ENCODE measurements around the gene CROCC. TPM values are rescaled to one million over a fixed set of nuclear protein-coding genes. Genes with fewer than 3 reads are reported as not detected.
"Not testable (repeated sequence)": the region's sequence is repeated elsewhere in the genome, so short reads cannot be mapped to it uniquely, and the experiment has no call there.

CROCC gene
- total RNA-seq, 1 donor from 2014 or later, result 8.9 TPM

DNA sequence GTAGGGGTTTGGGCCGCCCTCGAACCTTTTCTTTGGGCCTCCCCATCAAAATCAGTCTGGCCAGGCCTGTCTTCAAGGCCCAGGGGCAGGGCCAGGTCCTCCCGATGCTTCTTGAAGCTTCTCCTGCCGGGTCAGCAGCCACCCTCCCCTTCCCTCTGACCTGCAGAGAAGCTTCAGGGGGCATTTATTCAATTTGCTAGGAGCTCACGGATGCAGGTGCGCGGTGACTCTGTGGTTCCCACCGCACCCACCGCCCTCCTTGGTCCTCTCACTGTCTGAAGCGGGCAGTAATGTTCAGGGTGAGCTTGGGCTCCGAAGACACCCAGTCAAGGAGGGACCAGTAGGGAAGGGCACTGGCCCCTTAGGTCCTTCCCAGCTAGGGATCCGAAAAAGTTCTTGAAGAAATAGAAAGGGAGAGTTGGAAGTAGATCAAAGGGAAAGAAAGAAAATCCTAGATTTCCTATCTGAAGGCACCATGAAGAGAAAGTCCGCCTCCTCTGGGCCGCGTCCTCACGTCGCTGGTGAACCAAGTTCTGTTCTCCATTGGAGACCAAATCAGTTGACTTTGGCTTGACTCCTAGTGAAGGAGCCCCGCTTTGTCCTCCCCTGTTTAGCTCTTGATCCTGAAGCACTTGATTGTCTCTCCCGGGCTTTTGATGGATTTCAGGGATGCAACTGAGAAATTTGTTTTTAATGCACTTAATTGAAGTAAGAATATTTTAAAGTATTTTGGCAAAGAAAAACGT, 34.7 kb upstream of the CROCC start:
- TF ChIP-seq, protein P1, sequence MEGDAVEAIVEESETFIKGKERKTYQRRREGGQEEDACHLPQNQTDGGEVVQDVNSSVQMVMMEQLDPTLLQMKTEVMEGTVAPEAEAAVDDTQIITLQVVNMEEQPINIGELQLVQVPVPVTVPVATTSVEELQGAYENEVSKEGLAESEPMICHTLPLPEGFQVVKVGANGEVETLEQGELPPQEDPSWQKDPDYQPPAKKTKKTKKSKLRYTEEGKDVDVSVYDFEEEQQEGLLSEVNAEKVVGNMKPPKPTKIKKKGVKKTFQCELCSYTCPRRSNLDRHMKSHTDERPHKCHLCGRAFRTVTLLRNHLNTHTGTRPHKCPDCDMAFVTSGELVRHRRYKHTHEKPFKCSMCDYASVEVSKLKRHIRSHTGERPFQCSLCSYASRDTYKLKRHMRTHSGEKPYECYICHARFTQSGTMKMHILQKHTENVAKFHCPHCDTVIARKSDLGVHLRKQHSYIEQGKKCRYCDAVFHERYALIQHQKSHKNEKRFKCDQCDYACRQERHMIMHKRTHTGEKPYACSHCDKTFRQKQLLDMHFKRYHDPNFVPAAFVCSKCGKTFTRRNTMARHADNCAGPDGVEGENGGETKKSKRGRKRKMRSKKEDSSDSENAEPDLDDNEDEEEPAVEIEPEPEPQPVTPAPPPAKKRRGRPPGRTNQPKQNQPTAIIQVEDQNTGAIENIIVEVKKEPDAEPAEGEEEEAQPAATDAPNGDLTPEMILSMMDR (IDR thresholded peaks at IDR 0.05; ENCODE audit: borderline replicate concordance), result no peak
- Histone ChIP-seq H3K36me3 (no peaks in the 10 kb centered on the region), H3K27ac (replicated peaks) (no peak overlapping the region), H3K27me3 (ENCODE audit: low read depth) (no peaks in the 10 kb centered on the region), H3K4me1 (peaks cover 13% of the 10 kb centered on the region), H3K9me3 (replicated peaks) (no peaks in the 10 kb centered on the region), H3K4me3 (no peak overlapping the region)
- no peak for DNase-seq
- intact Hi-C loops (cut with micrococcal nuclease), result no loop called here

DNA sequence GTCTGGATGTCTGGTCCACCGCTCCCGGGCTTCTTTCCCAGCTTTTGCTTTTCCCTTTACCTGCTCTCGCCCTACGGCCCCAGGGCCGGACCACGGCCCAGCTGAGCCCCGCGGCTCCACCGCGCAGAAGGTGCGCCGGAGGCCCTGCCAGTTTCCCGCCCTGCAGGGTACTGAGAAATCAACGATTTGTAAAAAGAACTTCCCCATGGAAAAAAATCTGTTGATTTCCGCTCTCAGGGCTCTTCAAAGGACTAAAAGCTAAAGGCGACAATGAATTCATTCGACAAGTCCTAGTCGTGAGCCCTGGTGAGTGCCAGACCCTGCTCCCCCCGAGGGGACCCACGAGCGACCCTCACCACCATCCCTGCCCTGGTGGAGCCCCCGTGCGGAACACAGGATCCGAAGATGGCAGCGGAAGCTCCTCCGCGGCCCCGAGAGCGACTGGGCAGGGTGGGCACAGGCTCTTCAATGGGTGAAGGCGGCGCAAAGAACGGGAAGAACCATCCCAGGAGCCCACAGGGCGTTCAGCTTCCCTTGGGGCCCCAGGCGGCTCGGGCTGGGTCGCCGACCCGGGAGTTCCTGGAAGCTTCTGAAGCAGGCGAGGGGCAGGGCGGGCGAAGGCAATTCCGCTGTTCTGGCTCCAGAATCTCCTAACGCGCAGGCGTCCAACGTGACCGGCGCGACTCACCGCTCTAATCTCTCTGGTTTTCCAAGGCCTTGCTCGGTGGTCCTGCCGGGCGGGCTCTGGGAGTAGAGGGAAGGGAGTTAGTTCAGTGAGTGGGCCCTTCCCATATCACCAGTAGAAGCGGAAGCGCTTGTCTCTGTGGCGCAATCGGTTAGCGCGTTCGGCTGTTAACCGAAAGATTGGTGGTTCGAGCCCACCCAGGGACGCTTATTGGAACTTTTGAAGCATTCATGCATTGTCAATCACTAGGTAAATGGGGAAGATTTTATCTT, 32.6 kb upstream of the CROCC start:
- peak; percentile 70 for DNase-seq
- Histone ChIP-seq H3K36me3 (no peaks in the 10 kb centered on the region), H3K4me3 (peak overlapping the region; percentile 78), H3K27ac (replicated peaks) (peak overlapping the region; percentile 94), H3K4me1 (peaks cover 13% of the 10 kb centered on the region), H3K27me3 (ENCODE audit: low read depth) (no peaks in the 10 kb centered on the region), H3K9me3 (replicated peaks) (no peaks in the 10 kb centered on the region)
- TF ChIP-seq, protein P1 (IDR thresholded peaks at IDR 0.05; ENCODE audit: borderline replicate concordance), result peak; percentile 32
- intact Hi-C loops (cut with micrococcal nuclease), result no loop called here

DNA sequence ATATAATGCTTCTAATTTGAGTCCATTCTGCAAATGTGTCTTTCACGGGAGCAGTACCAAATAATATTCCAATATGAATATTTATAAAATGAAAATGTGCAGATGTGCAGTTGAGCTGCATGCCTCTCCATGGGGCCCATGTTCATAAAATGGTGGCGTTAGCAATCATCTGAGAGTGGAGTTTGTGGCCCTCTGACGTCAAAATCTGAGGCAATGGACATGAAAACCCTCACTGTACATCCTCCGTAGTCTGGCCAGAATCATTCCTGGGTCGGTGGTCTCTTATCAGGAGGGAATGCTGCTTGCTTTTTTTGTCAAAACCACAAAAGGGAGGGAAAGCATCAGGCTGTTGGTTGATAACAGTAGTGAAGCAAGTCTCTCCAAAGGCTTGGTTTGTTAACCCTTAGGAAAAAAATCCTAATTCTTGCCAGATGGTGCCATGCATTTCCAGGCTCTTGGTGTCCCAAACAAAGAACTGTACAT, 31.2 kb upstream of the CROCC start:
- DNase-seq; H3K27me3 ChIP-seq (ENCODE audit: low read depth); intact Hi-C loops (cut with micrococcal nuclease); H3K27ac ChIP-seq (replicated peaks); H3K4me3 ChIP-seq; H3K9me3 ChIP-seq (replicated peaks); H3K36me3 ChIP-seq: not testable (repeated sequence)
- H3K4me1 ChIP-seq, result peaks cover 13% of the 10 kb centered on the region

DNA sequence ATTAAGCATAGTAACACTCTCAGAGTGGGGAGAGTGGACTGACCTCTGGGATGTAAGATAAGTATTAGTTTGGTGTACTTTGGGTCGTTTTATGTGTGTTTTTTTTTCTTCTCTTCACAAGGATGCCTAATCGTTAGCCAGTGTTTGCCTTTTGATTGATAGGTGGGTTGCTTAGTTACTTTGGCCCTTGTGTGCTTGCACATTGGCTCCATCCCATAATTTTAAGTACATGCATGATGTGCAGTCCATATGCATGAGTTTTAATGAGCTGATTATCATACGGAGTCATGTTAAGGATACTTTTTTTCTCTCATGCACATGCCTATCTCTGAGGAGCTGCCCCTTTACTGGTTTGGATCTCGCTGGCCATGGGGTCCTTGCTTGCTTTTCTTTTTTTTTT, 30.7 kb upstream of the CROCC start:
- H3K27ac ChIP-seq (replicated peaks); H3K9me3 ChIP-seq (replicated peaks); DNase-seq; H3K4me3 ChIP-seq; H3K36me3 ChIP-seq; intact Hi-C loops (cut with micrococcal nuclease); H3K27me3 ChIP-seq (ENCODE audit: low read depth): not testable (repeated sequence)
- H3K4me1 ChIP-seq, result peaks cover 13% of the 10 kb centered on the region

DNA sequence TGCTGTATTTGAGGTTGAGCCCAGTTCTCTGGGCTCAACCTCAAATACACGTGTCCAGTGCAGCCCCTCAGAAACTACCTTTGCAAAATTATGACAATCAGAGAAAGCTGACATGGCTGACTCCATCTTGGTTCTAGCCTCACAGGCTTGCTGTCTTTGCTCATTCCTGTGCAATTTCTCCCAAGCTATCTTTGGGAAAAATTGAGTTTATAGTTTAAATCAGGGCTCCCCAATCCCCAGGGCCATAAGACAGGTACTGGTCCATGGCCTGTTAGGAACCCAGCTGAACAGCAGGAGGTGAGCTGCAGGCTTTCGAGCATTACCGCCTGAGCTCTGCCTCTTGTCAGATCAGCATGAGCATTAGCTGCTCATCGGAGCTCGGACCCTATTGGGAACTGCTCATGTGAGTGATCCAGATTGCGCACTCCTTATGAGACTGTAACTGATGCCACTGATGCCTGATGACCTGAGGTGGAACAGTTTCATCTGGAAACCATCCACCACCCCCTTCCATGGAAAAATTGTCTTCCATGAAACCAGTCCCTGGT, 28.7 kb upstream of the CROCC start:
- H3K4me3 ChIP-seq; H3K27ac ChIP-seq (replicated peaks); H3K27me3 ChIP-seq (ENCODE audit: low read depth); intact Hi-C loops (cut with micrococcal nuclease); H3K36me3 ChIP-seq; DNase-seq; H3K9me3 ChIP-seq (replicated peaks): not testable (repeated sequence)
- peaks cover 21% of the 10 kb centered on the region for H3K4me1 ChIP-seq

DNA sequence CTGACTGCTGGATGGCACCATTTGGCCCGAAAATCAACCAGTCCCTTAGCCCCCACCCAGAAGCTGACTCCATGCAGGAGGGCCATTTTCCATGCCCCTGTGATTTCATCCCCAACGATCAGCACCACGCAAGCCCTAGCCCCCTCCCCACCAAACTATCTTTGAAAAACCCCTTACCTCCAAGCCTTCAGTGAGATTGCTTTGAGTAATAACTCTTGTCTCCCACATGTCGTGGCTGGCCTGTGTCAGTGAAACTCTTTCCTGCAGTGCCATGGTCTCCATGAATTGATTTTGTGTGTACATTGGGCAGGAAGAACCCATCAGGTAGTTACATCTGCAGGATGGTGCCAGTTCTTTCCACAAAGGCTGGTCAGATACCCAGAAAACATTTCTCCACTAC, 27.9 kb upstream of the CROCC start:
- H3K27me3 ChIP-seq (ENCODE audit: low read depth); DNase-seq; H3K9me3 ChIP-seq (replicated peaks); H3K36me3 ChIP-seq; intact Hi-C loops (cut with micrococcal nuclease); H3K4me3 ChIP-seq; H3K27ac ChIP-seq (replicated peaks): not testable (repeated sequence)
- peaks cover 18% of the 10 kb centered on the region for H3K4me1 ChIP-seq

DNA sequence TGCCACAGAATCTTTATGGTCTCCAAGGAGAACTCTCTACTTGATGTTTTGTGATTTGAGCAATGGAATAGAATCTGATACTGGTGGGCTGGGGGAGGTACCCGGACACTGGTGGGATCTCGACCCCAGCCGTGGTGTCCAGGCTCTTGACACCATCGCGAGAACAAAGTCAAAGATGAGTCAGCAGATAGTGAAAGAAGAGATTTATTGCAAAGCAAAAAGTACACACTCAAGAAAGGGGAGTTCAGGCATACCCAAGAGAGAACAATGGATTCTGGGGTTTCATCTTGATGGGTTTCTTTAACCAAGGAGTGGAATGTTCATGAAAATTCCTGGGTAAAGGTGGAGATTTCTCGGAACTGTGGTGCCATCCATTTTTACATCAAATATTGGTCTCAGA, 27.4 kb upstream of the CROCC start:
- peaks cover 14% of the 10 kb centered on the region for H3K4me1 ChIP-seq
- DNase-seq; H3K27ac ChIP-seq (replicated peaks); intact Hi-C loops (cut with micrococcal nuclease); H3K9me3 ChIP-seq (replicated peaks); H3K27me3 ChIP-seq (ENCODE audit: low read depth); H3K36me3 ChIP-seq; H3K4me3 ChIP-seq: not testable (repeated sequence)

DNA sequence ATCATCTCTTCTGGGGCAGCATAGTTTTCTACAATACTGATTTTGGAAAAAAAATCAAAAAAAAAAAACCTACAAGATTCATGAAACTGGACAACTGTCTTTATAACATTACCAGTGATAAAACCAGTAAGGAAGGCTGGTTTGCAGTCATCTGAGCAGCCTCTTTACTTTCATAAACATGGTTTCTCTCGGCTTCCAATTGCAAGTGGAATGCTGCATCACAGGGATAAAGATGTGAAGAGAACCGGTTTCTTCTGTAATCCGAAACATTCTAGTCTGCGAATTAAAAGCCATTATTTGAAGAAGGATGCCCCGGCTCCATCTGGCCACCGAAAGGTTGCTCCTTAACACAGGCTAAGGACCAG, 26.5 kb upstream of the CROCC start:
- H3K4me1 ChIP-seq; H3K36me3 ChIP-seq; H3K27me3 ChIP-seq (ENCODE audit: low read depth); H3K9me3 ChIP-seq (replicated peaks); intact Hi-C loops (cut with micrococcal nuclease); DNase-seq: not testable (repeated sequence)
- Histone ChIP-seq H3K4me3 (peak overlapping the region; percentile 33), H3K27ac (replicated peaks) (peak overlapping the region; percentile 67)

DNA sequence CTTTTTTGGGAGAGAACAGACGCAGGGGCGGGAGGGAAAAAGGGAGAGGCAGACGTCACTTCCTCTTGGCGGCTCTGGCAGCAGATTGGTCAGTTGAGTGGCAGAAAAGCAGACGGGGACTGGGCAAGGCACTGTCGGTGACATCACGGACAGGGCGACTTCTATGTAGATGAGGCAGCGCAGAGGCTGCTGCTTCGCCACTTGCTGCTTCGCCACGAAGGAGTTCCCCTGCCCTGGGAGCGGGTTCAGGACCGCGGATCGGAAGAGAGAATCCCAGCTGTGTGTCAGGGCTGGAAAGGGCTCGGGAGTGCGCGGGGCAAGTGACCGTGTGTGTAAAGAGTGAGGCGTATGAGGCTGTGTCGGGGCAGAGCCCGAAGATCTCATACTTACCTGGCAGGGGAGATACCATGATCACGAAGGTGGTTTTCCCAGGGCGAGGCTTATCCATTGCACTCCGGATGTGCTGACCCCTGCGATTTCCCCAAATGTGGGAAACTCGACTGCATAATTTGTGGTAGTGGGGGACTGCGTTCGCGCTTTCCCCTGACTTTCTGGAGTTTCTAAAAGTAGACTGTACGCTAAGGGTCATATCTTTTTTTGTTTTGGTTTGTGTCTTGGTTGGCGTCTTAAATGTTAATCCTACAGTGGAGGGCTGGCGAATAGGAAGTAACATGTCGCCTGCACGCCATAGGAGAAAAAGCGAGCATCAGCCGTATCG, 26.0 kb upstream of the CROCC start, which contains the start of gene RNU1-2:
Gene RNU1-2 (plus strand): TSS at position 383 of the 718 bp plus-strand sequence.
- Histone ChIP-seq H3K4me3 (peak within 1 kb of the TSS; percentile 50), H3K27ac (replicated peaks) (peak within 1 kb of the TSS; percentile 82)
- H3K9me3 ChIP-seq (replicated peaks); H3K27me3 ChIP-seq (ENCODE audit: low read depth); intact Hi-C loops (cut with micrococcal nuclease); DNase-seq; H3K36me3 ChIP-seq; H3K4me1 ChIP-seq: not testable (repeated sequence)

DNA sequence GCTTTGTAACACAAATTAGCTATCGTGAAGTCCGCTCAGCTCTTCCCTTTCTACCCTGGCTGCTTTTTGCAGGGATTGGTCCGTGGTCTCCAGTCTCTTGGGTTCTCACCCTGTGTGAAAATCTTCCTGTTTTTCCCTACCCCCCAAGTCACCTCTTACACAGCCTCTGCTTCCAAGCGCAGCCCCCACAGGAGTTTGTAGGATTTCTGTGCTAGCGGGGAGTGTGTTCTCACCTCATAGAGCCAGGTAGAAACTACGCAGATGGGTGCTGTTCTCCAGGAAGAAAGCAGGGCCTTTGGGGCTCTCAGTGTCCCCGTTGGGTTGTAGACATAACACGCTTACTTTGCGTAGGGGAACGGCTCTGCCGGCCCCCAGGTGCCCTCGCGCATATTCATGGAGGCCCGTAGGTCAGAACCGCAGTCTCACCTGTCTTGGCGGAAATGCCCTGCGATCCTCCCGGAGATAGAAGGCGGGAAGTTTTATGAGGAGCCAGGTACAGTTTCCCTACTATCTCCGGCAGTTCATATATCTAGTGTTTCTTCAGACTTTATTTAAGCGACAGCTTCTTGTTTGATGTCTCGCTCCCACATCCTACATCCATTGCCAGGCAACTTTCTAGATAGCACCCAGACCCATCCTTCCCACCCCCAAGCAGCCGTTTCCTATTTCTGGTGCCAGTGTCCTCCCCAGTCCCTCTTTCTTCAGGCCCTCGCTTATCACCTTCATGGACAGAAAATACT, 25.2 kb upstream of the CROCC start:
- H3K9me3 ChIP-seq (replicated peaks); DNase-seq; H3K27me3 ChIP-seq (ENCODE audit: low read depth); intact Hi-C loops (cut with micrococcal nuclease); H3K36me3 ChIP-seq; H3K4me1 ChIP-seq: not testable (repeated sequence)
- Histone ChIP-seq H3K27ac (replicated peaks) (peak overlapping the region; percentile 82), H3K4me3 (peak overlapping the region; percentile 50)
